GM12878 (cell line): ENCODE measurements around the gene ADK. TPM values are rescaled to one million over a fixed set of nuclear protein-coding genes. Genes with fewer than 3 reads are reported as not detected.

ENCODE experiments used
- ATAC-seq: fragments of 200-7000 bp; cut with Tn5 transposase; 3 replicates; pipeline ENCODE4 v1.9.1; 2020; ENCODE audit warnings: mild to moderate bottlenecking, moderate library complexity
- BruUV-seq: library from RNA; stranded (reverse); fragments of 400-500 nt; replicated peaks from 2 replicates; lab custom pipeline; 2021; lab: Mats Ljungman, UMichigan
- CTCF ChIA-PET: fragments of 300-600 bp; sonication (Branson Sonifier 250); formaldehyde crosslinking; extraction: SDS; loops from one replicate; lab custom pipeline; 2021; ENCODE audit warnings: inconsistent platforms; lab: Yijun Ruan, JAX
- POLR2A ChIA-PET: fragments of 350-600 bp; formaldehyde crosslinking; extraction: SDS; loops from one replicate; lab custom pipeline; 2021; ENCODE audit warnings: inconsistent platforms; lab: Charles Lee
- RAD21 ChIA-PET: fragments of 300-600 bp; sonication (Branson Sonifier 250); formaldehyde crosslinking; loops from one replicate; lab custom pipeline; 2023; ENCODE audit warnings: antibody characterized with exemption; ENCODE audit not compliant: unreplicated experiment; lab: Charles Lee
- SMC1A ChIA-PET: fragments of 300-600 bp; sonication (Branson Sonifier 250); formaldehyde crosslinking; loops from one replicate; lab custom pipeline; 2023; ENCODE audit not compliant: unreplicated experiment, uncharacterized antibody; lab: Charles Lee
- DNase-seq: peaks from one replicate; pipeline ENCODE4 v3.0.0-alpha.2; 2011; ENCODE audit warnings: low read depth, low spot score
- FAIRE-seq: peaks from 3 replicates; lab custom pipeline; 2011; peaks lifted over from hg19 to GRCh38; lab: Jason Lieb, UNC
- H2AFZ ChIP-seq: 2 replicates; pipeline ENCODE4 v1.6.0; 2011; ENCODE audit warnings: low read depth, low read length, control low read depth; ENCODE audit not compliant: control insufficient read depth
- H3K27ac ChIP-seq: 2 replicates; pipeline ENCODE4 v1.5.1; 2011; ENCODE audit warnings: control low read depth; ENCODE audit not compliant: control insufficient read depth, insufficient read depth
- H3K27me3 ChIP-seq, 2 experiments: replicated peaks in 1 of 2; 2 replicates each; pipeline versions ENCODE4 v1.6.0 to v1.6.1; 2011; ENCODE audit warnings: low read length in 1 of 2; ENCODE audit not compliant: control insufficient read depth in 2 of 2, insufficient read depth in 2 of 2
- H3K36me3 ChIP-seq, 2 experiments: 2 replicates each; pipeline ENCODE4 v1.5.1; 2011; ENCODE audit warnings: low read length in 1 of 2; ENCODE audit not compliant: control insufficient read depth in 2 of 2, insufficient read depth in 2 of 2
- H3K4me1 ChIP-seq: 2 replicates; pipeline ENCODE4 v1.6.1; 2011; ENCODE audit warnings: mild to moderate bottlenecking, low read length, moderate library complexity, mixed read lengths; ENCODE audit not compliant: control insufficient read depth, insufficient read depth
- H3K4me2 ChIP-seq: 2 replicates; pipeline ENCODE4 v1.6.0; 2011; ENCODE audit warnings: control low read depth; ENCODE audit not compliant: control insufficient read depth, insufficient read depth
- H3K4me3 ChIP-seq: fragments of 200-600 bp; sonication (generic); 2 replicates; pipeline ENCODE4 v1.5.1; 2016
- H3K79me2 ChIP-seq: 2 replicates; pipeline ENCODE4 v1.6.0; 2011; ENCODE audit warnings: low read length; ENCODE audit not compliant: control insufficient read depth, insufficient read depth
- H3K9ac ChIP-seq: 2 replicates; pipeline ENCODE4 v1.8.0; 2011; ENCODE audit warnings: low read length, control low read depth, mixed read lengths; ENCODE audit not compliant: control insufficient read depth, insufficient read depth
- H3K9me3 ChIP-seq: replicated peaks from 3 replicates; pipeline ENCODE4 v1.5.1; 2011; ENCODE audit warnings: mild to moderate bottlenecking, low read length; ENCODE audit not compliant: control insufficient read depth, insufficient read depth
- H4K20me1 ChIP-seq: 2 replicates; pipeline ENCODE4 v1.6.0; 2011; ENCODE audit not compliant: control insufficient read depth, insufficient read depth
- ATF7 ChIP-seq: fragments of 450-650 bp; IDR thresholded peaks from 2 replicates; pipeline ENCODE4 v1.6.1; 2016; ENCODE audit warnings: low read depth, mild to moderate bottlenecking
- CHD2 ChIP-seq: IDR thresholded peaks from 2 replicates; pipeline ENCODE4 v1.6.1; 2011; ENCODE audit warnings: low read depth, low read length, improper control_type of control experiment, borderline replicate concordance
- EP300 ChIP-seq, 2 experiments: fragments of 150-350 bp in 1 of 2; IDR thresholded peaks; 2 replicates each; pipeline ENCODE4 v1.6.1; 2011 to 2012; ENCODE audit warnings: low read depth in 2 of 2, low read length in 2 of 2, borderline replicate concordance in 1 of 2, improper control_type of control experiment in 1 of 2, inconsistent platforms in 1 of 2; ENCODE audit not compliant: control insufficient read depth in 1 of 2
- ESRRA ChIP-seq: IDR thresholded peaks from 2 replicates; pipeline ENCODE4 v1.6.1; 2012; ENCODE audit warnings: mild to moderate bottlenecking, low read length, improper control_type of control experiment
- RAD51 ChIP-seq: fragments of 450-650 bp; IDR thresholded peaks from 2 replicates; pipeline ENCODE4 v1.6.1; 2016; ENCODE audit warnings: moderate library complexity, mild to moderate bottlenecking, inconsistent platforms
- SMARCA5 ChIP-seq: fragments of 450-650 bp; IDR thresholded peaks from 2 replicates; pipeline ENCODE4 v1.6.1; 2017; ENCODE audit warnings: mild to moderate bottlenecking
- ZBTB33 ChIP-seq: fragments of 450-650 bp; IDR thresholded peaks from 2 replicates; pipeline ENCODE4 v1.6.1; 2017; ENCODE audit warnings: mild to moderate bottlenecking
- ZNF592 ChIP-seq: fragments of 450-650 bp; IDR thresholded peaks from 2 replicates; pipeline ENCODE4 v1.6.1; 2017; ENCODE audit warnings: mild to moderate bottlenecking, moderate library complexity
- WGBS: methylation state at CpG from one replicate; pipeline ENCODE4 v1.1.6; 2016; ENCODE audit warnings: low lambda C conversion rate; ENCODE audit not compliant: insufficient replicate concordance, insufficient coverage; ENCODE audit errors: missing lambda C conversion rate; 5-methylcytosine and 5-hydroxymethylcytosine counted together
- in situ Hi-C: fragments of 300-500 bp; cut with MboI; formaldehyde crosslinking; loops from 9 replicates; pipeline ENCODE4 v1.14.3; 2018; ENCODE audit warnings: mixed read lengths
- intact Hi-C: fragments of 100-400 bp; cut with micrococcal nuclease; formaldehyde crosslinking; loops from one replicate; pipeline ENCODE4 v1.14.2; 2022; ENCODE audit not compliant: unreplicated experiment
- polyA plus RNA-seq, 11 experiments: library from polyadenylated mRNA; depleted of rRNA in 4 of 11; unstranded in 6 of 11; stranded (reverse) in 5 of 11; fragments of >200 nt; fragmentation: Nextera tagmentation in 4 of 11; fragmentation: Illumina TruSeq in 1 of 11; extraction: Ambion mirVana in 4 of 11; extraction: Trizol in 1 of 11; gene quantifications; 1 replicate in 1 of 11; 2 replicates in 10 of 11; pipeline versions ENCODE4 v1.2.1 to v1.2.3, GENCODE V29; 2011 to 2016; ENCODE audit warnings: inconsistent platforms in 2 of 11, missing spikeins in 2 of 11, low read depth in 1 of 11
- total RNA-seq, 4 experiments: library from RNA; depleted of rRNA in 3 of 4; stranded (reverse); fragments of >200 nt in 3 of 4; fragmentation: Illumina TruSeq in 1 of 4; extraction: Trizol in 1 of 4; gene quantifications; 2 replicates each; pipeline versions ENCODE4 v1.2.1 to v1.2.3, GENCODE V29; 2013 to 2021

Gene ADK
- total and polyA plus RNA-seq, 10 of the 15 experiments (the other 5 are each of a cell fraction or from before 2014, with no cell fraction given), result 42.0 to 151 (median 81.6) TPM

GRCh38 chr10:74556072-74556705, 405.2 kb downstream of the ADK start:
- H3K27ac ChIP-seq, result no peak overlapping the region
- H3K27me3 ChIP-seq, result no peaks in the 10 kb centered on the region
- no peaks in the 10 kb centered on the region for H4K20me1 ChIP-seq
- FAIRE-seq (no peak), ATAC-seq (no peak), DNase-seq (no peak)
- WGBS, result 98% methylated on average over 2 of the region's 2 CpGs
- H3K36me3 ChIP-seq, result no peaks in the 10 kb centered on the region
- H3K9ac ChIP-seq, result no peak overlapping the region
- ChIA-PET CTCF (no interaction called here), POLR2A (interaction anchor here (1.1 kb wide), 1 partner anchor 12 kb away, joined by 3 read pairs; no protein-coding TSS in a partner anchor), SMC1A (interaction anchor here (0.6 to 1.2 kb wide), 5 partner anchors 14 to 521 kb away, joined by 3 read pairs; no protein-coding TSS in a partner anchor), RAD21 (interaction anchor here (0.6 to 1.4 kb wide), 2 partner anchors 18 to 21 kb away, joined by 3 to 4 read pairs; no protein-coding TSS in a partner anchor)
- H3K4me3 ChIP-seq, result no peak overlapping the region
- no peaks in the 10 kb centered on the region for H3K4me1 ChIP-seq
- in situ Hi-C loops, result no loop called here
- no TSS peak for BruUV-seq
- H3K4me2 ChIP-seq, result no peak overlapping the region
- H2AFZ ChIP-seq, result no peak overlapping the region
- H3K79me2 ChIP-seq, result no peaks in the 10 kb centered on the region
- H3K9me3 ChIP-seq, result peaks cover 2% of the 10 kb centered on the region; the same call in 2 of the 3 replicates
- intact Hi-C loops, result no loop called here
- TF ChIP-seq SMARCA5 (no peak), RAD51 (no peak), ATF7 (no peak), CHD2 (no peak), ZBTB33 (no peak), ZNF592 (no peak), ESRRA (no peak), EP300 (IDR thresholded peaks at IDR 0.05; ENCODE audit: borderline replicate concordance in 1 of 2, control insufficient read depth in 1 of 2, low read depth in 2 of 2, low read length in 2 of 2) (no peak)
- TF ChIP-seq, all 136 proteins: peak for 0
